ENCODE results near the gene FAM162A. TPM values are rescaled to one million over a fixed set of nuclear protein-coding genes. Genes with fewer than 3 reads are reported as not detected.

Gene FAM162A
- total RNA-seq, 4 donors from 2014 or later: 48.0 to 74.5 (median 61.1) TPM

GRCh38 chr3:122356402-122356801 lies 27.6 kb upstream of the FAM162A start:
- DNase-seq: no peak
- no peak overlapping the region for H3K4me3 ChIP-seq
- H3K27ac ChIP-seq: peak overlapping the region in 3 of 4 donors; percentile 47 to 79 (median 66)
- no peaks in the 10 kb centered on the region for H3K9me3 ChIP-seq
- no peak for TF ChIP-seq POLR2A (IDR thresholded peaks at IDR 0.05)
- TF ChIP-seq CTCF (IDR thresholded peaks at IDR 0.05): peak in 5 of 6 experiments; percentile 19 to 54 (median 42)
- peaks cover 0 to 19% (median 0%) of the 10 kb centered on the region in 3 donors for H3K36me3 ChIP-seq
- 67 to 80% methylated on average over 4 of the region's 4 CpGs for WGBS, 2 donors
- intact Hi-C loops (cut with DNase I): no loop called here
- H3K27me3 ChIP-seq: no peaks in the 10 kb centered on the region
- peaks cover 0 to 83% (median 11%) of the 10 kb centered on the region in 3 donors for H3K4me1 ChIP-seq

- Histone ChIP-seq H3K27ac (peak overlapping the region; percentile 24 to 79 (median 56)), H3K36me3 (peaks cover 0 to 35% (median 0%) of the 10 kb centered on the region in 3 donors), H3K27me3 (no peaks in the 10 kb centered on the region), H3K4me1 (peaks cover 0 to 83% (median 15%) of the 10 kb centered on the region in 3 donors), H3K9me3 (no peaks in the 10 kb centered on the region), H3K4me3 (no peak overlapping the region)
- WGBS, 2 donors: 45 to 46% methylated on average over 2 of the region's 2 CpGs
- TF ChIP-seq CTCF (IDR thresholded peaks at IDR 0.05) (no peak), POLR2A (IDR thresholded peaks at IDR 0.05) (no peak)
- DNase-seq: no peak
- intact Hi-C loops (cut with DNase I): no loop called here
Measured at GRCh38 chr3:122357828-122358702, 25.9 kb upstream of the FAM162A start.

- DNase-seq: no peak
- H3K27ac ChIP-seq: peak overlapping the region; percentile 24 to 79 (median 56)
- no peak for TF ChIP-seq CTCF (IDR thresholded peaks at IDR 0.05)
- no peak for TF ChIP-seq POLR2A (IDR thresholded peaks at IDR 0.05)
- H3K27me3 ChIP-seq: no peaks in the 10 kb centered on the region
- no peaks in the 10 kb centered on the region for H3K9me3 ChIP-seq
- H3K36me3 ChIP-seq: peaks cover 0 to 41% (median 0%) of the 10 kb centered on the region in 3 donors
- intact Hi-C loops (cut with DNase I): no loop called here
- no peak overlapping the region for H3K4me3 ChIP-seq
- H3K4me1 ChIP-seq: peaks cover 0 to 83% (median 14%) of the 10 kb centered on the region in 3 donors
- WGBS, 2 donors: 89 to 100% methylated on average over 2 of the region's 2 CpGs
Measured at GRCh38 chr3:122358703-122359032, 25.3 kb upstream of the FAM162A start.

GRCh38 chr3:122362026-122362425 lies 22.0 kb upstream of the FAM162A start:
- intact Hi-C loops (cut with DNase I): no loop called here
- WGBS, 2 donors: 65 to 84% methylated on average over 2 of the region's 2 CpGs
- H3K4me1 ChIP-seq: peaks cover 0 to 78% (median 7%) of the 10 kb centered on the region in 3 donors
- no peak overlapping the region for H3K4me3 ChIP-seq
- no peak for DNase-seq
- H3K27me3 ChIP-seq: no peaks in the 10 kb centered on the region
- H3K27ac ChIP-seq: peak overlapping the region in 3 of 4 donors; percentile 54 to 82 (median 74)
- peaks cover 0 to 70% (median 4%) of the 10 kb centered on the region in 3 donors for H3K36me3 ChIP-seq
- no peaks in the 10 kb centered on the region for H3K9me3 ChIP-seq
- TF ChIP-seq POLR2A (IDR thresholded peaks at IDR 0.05) (no peak), CTCF (IDR thresholded peaks at IDR 0.05) (no peak)

- intact Hi-C loops (cut with DNase I): no loop called here
- H3K27ac ChIP-seq: peak overlapping the region; percentile 42 to 85 (median 78)
- peaks cover 0 to 59% (median 5%) of the 10 kb centered on the region in 3 donors for H3K4me1 ChIP-seq
- H3K4me3 ChIP-seq: no peak overlapping the region
- peaks cover 0 to 84% (median 4%) of the 10 kb centered on the region in 3 donors for H3K36me3 ChIP-seq
- no peaks in the 10 kb centered on the region for H3K27me3 ChIP-seq
- 23 to 77% methylated on average over 2 of the region's 2 CpGs for WGBS, 2 donors
- no peaks in the 10 kb centered on the region for H3K9me3 ChIP-seq
- TF ChIP-seq CTCF (IDR thresholded peaks at IDR 0.05) (no peak), POLR2A (IDR thresholded peaks at IDR 0.05) (no peak)
- DNase-seq: no peak
Measured at GRCh38 chr3:122364490-122364889, 19.5 kb upstream of the FAM162A start.

Data from esophagus squamous epithelium (tissue), 5 donors.